ENCODE data around the gene BTBD2. TPM values are rescaled to one million over a fixed set of nuclear protein-coding genes. Genes with fewer than 3 reads are reported as not detected.
"Not testable (repeated sequence)": the region's sequence is repeated elsewhere in the genome, so short reads cannot be mapped to it uniquely, and the experiment has no call there.

The BTBD2 gene
- total and polyA plus RNA-seq, 8 donors: 33.9 to 46.4 (median 37.0) TPM

- Histone ChIP-seq H3K27me3 (no peaks in the 10 kb centered on the region), H3K36me3 (peaks cover 3 to 21% (median 20%) of the 10 kb centered on the region in 3 donors), H3K4me3 (no peak overlapping the region), H3K4me1 (peaks cover 8 to 15% (median 8%) of the 10 kb centered on the region in 3 donors), H3K9me3 (no peaks in the 10 kb centered on the region), H3K27ac (peak overlapping the region in 1 of 4 donors; percentile 25)
- ATAC-seq: no peak
- FAIRE-seq: no peak
- TF ChIP-seq CTCF (IDR thresholded peaks at IDR 0.05): no peak
- WGBS, 2 donors: 70 to 85% methylated on average over 14 of the region's 14 CpGs
- DNase-seq: peak in 4 of 6 donors; percentile 26 to 79 (median 48)
- intact Hi-C loops (cut with DNase I): no loop called here
Observed at GRCh38 chr19:2035590-2035991, 20.1 kb upstream of the BTBD2 start.

GRCh38 chr19:2034729-2035589 lies 19.4 kb upstream of the BTBD2 start:
- no peaks in the 10 kb centered on the region for H3K27me3 ChIP-seq
- FAIRE-seq (no peak), DNase-seq (peak in 5 of 6 donors; percentile 61 to 87 (median 71)), ATAC-seq (peak in 3 of 4 donors; percentile 1 to 19 (median 10))
- H3K36me3 ChIP-seq: peaks cover 3 to 14% (median 13%) of the 10 kb centered on the region in 3 donors
- H3K9me3 ChIP-seq: no peaks in the 10 kb centered on the region
- 50 to 52% methylated on average over 27 to 34 of the region's 34 CpGs for WGBS, 2 donors
- no peak for TF ChIP-seq CTCF (IDR thresholded peaks at IDR 0.05)
- intact Hi-C loops (cut with DNase I): no loop called here
- peak overlapping the region in 2 of 4 donors; percentile 4 to 25 for H3K27ac ChIP-seq
- H3K4me3 ChIP-seq: no peak overlapping the region
- H3K4me1 ChIP-seq: peaks cover 8 to 13% (median 8%) of the 10 kb centered on the region in 3 donors

- H3K36me3 ChIP-seq; DNase-seq; FAIRE-seq; H3K27me3 ChIP-seq; ATAC-seq; intact Hi-C loops (cut with DNase I); H3K9me3 ChIP-seq; H3K4me3 ChIP-seq; H3K27ac ChIP-seq: not testable (repeated sequence)
- H3K4me1 ChIP-seq: peaks cover 8 to 13% (median 8%) of the 10 kb centered on the region in 3 donors
- WGBS, 2 donors: 80% methylated on average over 15 of the region's 15 CpGs
Observed at GRCh38 chr19:2034253-2034652, 18.7 kb upstream of the BTBD2 start.

GRCh38 chr19:2033825-2034159 lies 18.3 kb upstream of the BTBD2 start:
- H3K4me3 ChIP-seq: no peak overlapping the region
- intact Hi-C loops (cut with DNase I): no loop called here
- FAIRE-seq (no peak), DNase-seq (peak in 3 of 6 donors; percentile 35 to 74 (median 44)), ATAC-seq (no peak)
- no peaks in the 10 kb centered on the region for H3K27me3 ChIP-seq
- peaks cover 0 to 3% (median 3%) of the 10 kb centered on the region in 3 donors for H3K36me3 ChIP-seq
- peaks cover 8 to 13% (median 8%) of the 10 kb centered on the region in 3 donors for H3K4me1 ChIP-seq
- H3K27ac ChIP-seq: peak overlapping the region in 1 of 4 donors; percentile 5
- H3K9me3 ChIP-seq: no peaks in the 10 kb centered on the region
- TF ChIP-seq CTCF (IDR thresholded peaks at IDR 0.05): no peak
- 77 to 84% methylated on average over 9 of the region's 9 CpGs for WGBS, 2 donors

- peak overlapping the region; percentile 90 to 99 (median 94) for H3K27ac ChIP-seq
- no peak for TF ChIP-seq CTCF (IDR thresholded peaks at IDR 0.05)
- ATAC-seq (no peak), DNase-seq (no peak), FAIRE-seq (no peak)
- 87 to 91% methylated on average over 6 of the region's 6 CpGs for WGBS, 2 donors
- H3K4me1 ChIP-seq: peaks cover 8 to 13% (median 8%) of the 10 kb centered on the region in 3 donors
- H3K27me3 ChIP-seq: no peaks in the 10 kb centered on the region
- H3K4me3 ChIP-seq: no peak overlapping the region
- intact Hi-C loops (cut with DNase I): no loop called here
- H3K36me3 ChIP-seq: no peaks in the 10 kb centered on the region
- H3K9me3 ChIP-seq: no peaks in the 10 kb centered on the region
Observed at GRCh38 chr19:2033115-2033824, 17.8 kb upstream of the BTBD2 start.
